OCI-LY7 (cell line): ENCODE measurements around the gene AGPAT3. TPM values are rescaled to one million over a fixed set of nuclear protein-coding genes. Genes with fewer than 3 reads are reported as not detected.

Experiments used
- BruUV-seq: library from RNA; stranded (reverse); fragments of 400-500 nt; replicated peaks from 2 replicates; lab custom pipeline; 2021; lab: Mats Ljungman, UMichigan
- CTCF ChIA-PET: fragments of 300-600 bp; sonication (Branson Sonifier 250); formaldehyde crosslinking; loops from one replicate; lab custom pipeline; 2022; ENCODE audit warnings: antibody characterized with exemption; ENCODE audit not compliant: unreplicated experiment; lab: Charles Lee
- POLR2A ChIA-PET: fragments of 300-600 bp; sonication (Branson Sonifier 250); formaldehyde crosslinking; loops from one replicate; lab custom pipeline; 2022; ENCODE audit warnings: antibody characterized with exemption; lab: Charles Lee
- DNase-seq: peaks from one replicate; pipeline ENCODE4 v3.0.0-alpha.2; 2015; ENCODE audit warnings: low spot score
- H2AFZ ChIP-seq: fragments of 200-600 bp; sonication (generic), shearing (Covaris generic); 2 replicates; pipeline ENCODE4 v1.6.1; 2014; ENCODE audit warnings: mild to moderate bottlenecking, antibody characterized with exemption, low read length, moderate library complexity
- H3K27ac ChIP-seq: fragments of 200-600 bp; sonication (generic); 2 replicates; pipeline ENCODE4 v1.5.1; 2014; ENCODE audit warnings: mixed run types, low read depth, mild to moderate bottlenecking, moderate library complexity, low read length, inconsistent platforms; ENCODE audit not compliant: poor library complexity, severe bottlenecking
- H3K36me3 ChIP-seq: fragments of 200-600 bp; sonication (generic); 2 replicates; pipeline ENCODE4 v1.6.1; 2014; ENCODE audit warnings: mild to moderate bottlenecking, antibody characterized with exemption, low read length, moderate library complexity, mixed read lengths; ENCODE audit not compliant: insufficient read depth
- H3K4me1 ChIP-seq: fragments of 200-600 bp; sonication (generic); 2 replicates; pipeline ENCODE4 v1.5.1; 2014; ENCODE audit warnings: mild to moderate bottlenecking, low read length; ENCODE audit not compliant: insufficient read depth, poor library complexity, severe bottlenecking
- H3K4me2 ChIP-seq: fragments of 200-600 bp; sonication (generic); 2 replicates; pipeline ENCODE4 v1.6.1; 2014; ENCODE audit warnings: mild to moderate bottlenecking, low read length
- H3K4me3 ChIP-seq: fragments of 200-600 bp; sonication (generic); 2 replicates; pipeline ENCODE4 v1.5.1; 2014; ENCODE audit warnings: mild to moderate bottlenecking, low read depth, low read length; ENCODE audit not compliant: poor library complexity, severe bottlenecking
- H3K79me2 ChIP-seq: fragments of 200-600 bp; sonication (generic); 2 replicates; pipeline ENCODE4 v1.6.1; 2016; ENCODE audit warnings: low read depth, mild to moderate bottlenecking, low read length, moderate library complexity, mixed read lengths; ENCODE audit not compliant: insufficient read depth
- H3K9me2 ChIP-seq: fragments of 200-600 bp; sonication (generic); 2 replicates; pipeline ENCODE4 v1.6.1; 2016; ENCODE audit warnings: mild to moderate bottlenecking, low read length, mixed read lengths; ENCODE audit not compliant: insufficient read depth
- H3K9me3 ChIP-seq: fragments of 200-600 bp; sonication (generic); 2 replicates; pipeline ENCODE4 v1.6.1; 2014; ENCODE audit warnings: mild to moderate bottlenecking, mixed run types, low read length, mixed read lengths
- H4K20me1 ChIP-seq: fragments of 200-600 bp; sonication (generic); 2 replicates; pipeline ENCODE4 v1.6.1; 2014; ENCODE audit warnings: mild to moderate bottlenecking, antibody characterized with exemption, low read length, moderate library complexity, mixed read lengths; ENCODE audit not compliant: insufficient read depth
- CTCF ChIP-seq: fragments of 200-600 bp; sonication (generic); conservative IDR thresholded peaks from 2 replicates; pipeline ENCODE4 v1.5.1; 2014; ENCODE audit warnings: mild to moderate bottlenecking, antibody characterized with exemption, low read length, moderate library complexity, mixed read lengths
- EZH2phosphoT487 ChIP-seq: fragments of 200-600 bp; sonication (generic); IDR thresholded peaks from 2 replicates; pipeline ENCODE4 v1.6.1; 2018; ENCODE audit warnings: low read depth, borderline replicate concordance, mild to moderate bottlenecking, mixed run types, antibody characterized with exemption, low read length, moderate library complexity, mixed read lengths
- intact Hi-C: fragments of 100-400 bp; cut with micrococcal nuclease; formaldehyde crosslinking; loops from one replicate; pipeline ENCODE4 v1.10.0; 2022; ENCODE audit not compliant: unreplicated experiment
- total RNA-seq, 2 experiments: library from RNA; depleted of rRNA in 1 of 2; stranded (reverse); fragments of >200 nt in 1 of 2; shearing (Covaris generic) in 1 of 2; gene quantifications; 2 replicates each; pipeline ENCODE4 v1.2.3, GENCODE V29; 2014 to 2022

AGPAT3 gene
- total RNA-seq, 2 experiments from 2014 or later, result 9.2 to 33.4 TPM

DNA sequence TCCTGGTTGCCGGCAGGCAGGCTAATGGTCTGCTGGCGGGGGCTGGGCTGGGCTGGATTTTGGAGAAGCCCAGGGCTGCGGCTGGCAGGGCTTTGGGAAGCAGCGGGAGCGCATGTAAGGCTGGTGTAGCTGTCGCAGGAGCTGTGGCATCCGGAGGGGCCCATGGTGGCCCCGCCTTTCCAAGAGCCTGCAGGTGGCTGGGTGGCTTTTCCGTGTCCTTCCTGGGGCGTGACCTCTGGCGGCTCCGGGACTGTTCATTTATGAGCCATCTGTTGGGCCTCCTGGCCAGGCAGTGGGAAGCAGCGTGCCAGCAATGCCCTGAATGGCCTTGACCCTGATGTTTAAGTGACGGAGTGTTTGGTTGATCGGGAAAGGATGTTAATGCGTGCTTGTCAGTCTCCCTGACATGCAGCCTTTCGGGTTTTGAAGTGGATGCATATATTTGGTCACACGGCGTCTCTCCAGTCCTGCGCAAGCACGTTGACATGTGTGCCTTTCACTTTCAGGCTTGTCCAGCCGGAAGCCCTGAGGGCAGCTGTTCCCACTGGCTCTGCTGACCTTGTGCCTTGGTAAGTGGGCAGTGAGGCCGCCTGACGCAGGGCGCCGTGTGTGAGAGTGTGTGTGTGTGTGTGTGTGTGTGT, 38.5 kb downstream of the AGPAT3 start:
- no peaks in the 10 kb centered on the region for H3K4me1 ChIP-seq
- intact Hi-C loops, result no loop called here
- no peaks in the 10 kb centered on the region for H3K36me3 ChIP-seq
- no peak overlapping the region for H3K27ac ChIP-seq
- no TSS peak for BruUV-seq
- no peak for TF ChIP-seq EZH2phosphoT487
- no peak for TF ChIP-seq CTCF
- no peak for DNase-seq
- no peak overlapping the region for H3K4me3 ChIP-seq
- ChIA-PET CTCF (no interaction called here), POLR2A (interaction anchor here (0.6 to 0.7 kb wide), 2 partner anchors 9 to 11 kb away, joined by 3 to 5 read pairs; no protein-coding TSS in a partner anchor)
- H3K9me2 ChIP-seq, result no peaks in the 10 kb centered on the region
- H3K9me3 ChIP-seq, result no peaks in the 10 kb centered on the region
- H2AFZ ChIP-seq, result no peak overlapping the region
- H3K79me2 ChIP-seq, result no peaks in the 10 kb centered on the region
- H4K20me1 ChIP-seq, result no peaks in the 10 kb centered on the region
- no peak overlapping the region for H3K4me2 ChIP-seq

- no peaks in the 10 kb centered on the region for H3K4me1 ChIP-seq
- H3K9me3 ChIP-seq, result no peaks in the 10 kb centered on the region
- intact Hi-C loops, result no loop called here
- POLR2A ChIA-PET, result interaction anchor here (0.8 kb wide), 1 partner anchor 17 kb away, joined by 3 read pairs; no protein-coding TSS in a partner anchor
- no peaks in the 10 kb centered on the region for H4K20me1 ChIP-seq
- no peaks in the 10 kb centered on the region for H3K9me2 ChIP-seq
- H2AFZ ChIP-seq, result no peak overlapping the region
- CTCF ChIA-PET, result no interaction called here
- no peak for TF ChIP-seq EZH2phosphoT487
- no peak for TF ChIP-seq CTCF
- no peak overlapping the region for H3K4me3 ChIP-seq
- no peaks in the 10 kb centered on the region for H3K36me3 ChIP-seq
- H3K4me2 ChIP-seq, result no peak overlapping the region
- H3K79me2 ChIP-seq, result no peaks in the 10 kb centered on the region
- no peak for DNase-seq
- BruUV-seq, result no TSS peak
- H3K27ac ChIP-seq, result no peak overlapping the region
Measured at GRCh38 chr21:43904331-43904781, 39.3 kb downstream of the AGPAT3 start.
